Uterus (tissue), 4 donors: Measurements from ENCODE around the gene CYP4F2. TPM values are rescaled to one million over a fixed set of nuclear protein-coding genes. Genes with fewer than 3 reads are reported as not detected.
"Not testable (repeated sequence)": the region's sequence is repeated elsewhere in the genome, so short reads cannot be mapped to it uniquely, and the experiment has no call there.

ENCODE experiments used
- DNase-seq, 2 donors: peaks; one replicate each; pipeline ENCODE4 v3.0.0-alpha.2; 2019 to 2020
- H3K27ac ChIP-seq, 2 donors: fragments of 200-600 bp; sonication (generic); 1 replicate in 1 of 2; 2 replicates in 1 of 2; pipeline ENCODE4 v1.5.1; 2016 to 2018
- H3K27me3 ChIP-seq, 2 donors: fragments of 200-600 bp; sonication (generic); one replicate each; pipeline ENCODE4 v1.5.1; 2018 to 2019; ENCODE audit warnings: control low read depth in 1 of 2
- H3K36me3 ChIP-seq, 2 donors: fragments of 200-600 bp; sonication (generic); one replicate each; pipeline ENCODE4 v1.5.1; 2019; ENCODE audit warnings: control low read depth in 1 of 2
- H3K4me1 ChIP-seq, 2 donors: fragments of 200-600 bp; sonication (generic); one replicate each; pipeline ENCODE4 v1.5.1; 2018 to 2019; ENCODE audit warnings: control low read depth in 1 of 2
- H3K4me3 ChIP-seq, 2 donors: fragments of 200-600 bp; sonication (generic); 1 replicate in 1 of 2; 2 replicates in 1 of 2; pipeline ENCODE4 v1.5.1; 2018 to 2019; ENCODE audit warnings: mild to moderate bottlenecking in 1 of 2
- H3K9me3 ChIP-seq, 2 donors: fragments of 200-600 bp; sonication (generic); one replicate each; pipeline ENCODE4 v1.5.1; 2019; ENCODE audit warnings: control low read depth in 1 of 2
- POLR2A ChIP-seq, 2 donors: fragments of 450-650 bp; IDR thresholded peaks; one replicate each; pipeline ENCODE4 v1.6.1; 2016; ENCODE audit warnings: antibody characterized with exemption in 2 of 2, mild to moderate bottlenecking in 1 of 2, moderate library complexity in 1 of 2
- intact Hi-C: fragments of 100-400 bp; cut with DNase I; formaldehyde crosslinking; loops from one replicate; pipeline ENCODE4 v1.15.1; 2023; ENCODE audit warnings: low total_unique reads
- total RNA-seq, 4 donors: library from RNA; depleted of rRNA in 3 of 4; stranded (reverse); fragments of >200 nt in 3 of 4; gene quantifications; one replicate each; pipeline versions ENCODE4 v1.1.0 to v1.2.4, GENCODE V29; 2014 to 2023
- TF ChIP-seq, protein P1 (sequence below), 4 experiments: fragments of 200-600 bp in 2 of 4; fragments of 450-650 bp in 2 of 4; sonication (generic) in 2 of 4; IDR thresholded peaks; one replicate each; pipeline ENCODE4 v1.5.1; 2016 to 2019; ENCODE audit warnings: antibody characterized with exemption in 4 of 4, mild to moderate bottlenecking in 2 of 4, moderate library complexity in 1 of 4
- donor health status: DM: yes; HTN: yes; CAD: no.

Gene CYP4F2
- total RNA-seq, 4 donors from 2014 or later, result 0.14 TPM; not detected in 3

- Histone ChIP-seq H3K27me3 (no peaks in the 10 kb centered on the region), H3K36me3 (no peaks in the 10 kb centered on the region), H3K9me3 (no peaks in the 10 kb centered on the region), H3K4me1 (no peaks in the 10 kb centered on the region), H3K27ac (no peak overlapping the region), H3K4me3 (no peak overlapping the region)
- intact Hi-C loops, result no loop called here
- DNase-seq, result no peak
- no peak for TF ChIP-seq POLR2A (IDR thresholded peaks at IDR 0.05)
- TF ChIP-seq, protein P1, sequence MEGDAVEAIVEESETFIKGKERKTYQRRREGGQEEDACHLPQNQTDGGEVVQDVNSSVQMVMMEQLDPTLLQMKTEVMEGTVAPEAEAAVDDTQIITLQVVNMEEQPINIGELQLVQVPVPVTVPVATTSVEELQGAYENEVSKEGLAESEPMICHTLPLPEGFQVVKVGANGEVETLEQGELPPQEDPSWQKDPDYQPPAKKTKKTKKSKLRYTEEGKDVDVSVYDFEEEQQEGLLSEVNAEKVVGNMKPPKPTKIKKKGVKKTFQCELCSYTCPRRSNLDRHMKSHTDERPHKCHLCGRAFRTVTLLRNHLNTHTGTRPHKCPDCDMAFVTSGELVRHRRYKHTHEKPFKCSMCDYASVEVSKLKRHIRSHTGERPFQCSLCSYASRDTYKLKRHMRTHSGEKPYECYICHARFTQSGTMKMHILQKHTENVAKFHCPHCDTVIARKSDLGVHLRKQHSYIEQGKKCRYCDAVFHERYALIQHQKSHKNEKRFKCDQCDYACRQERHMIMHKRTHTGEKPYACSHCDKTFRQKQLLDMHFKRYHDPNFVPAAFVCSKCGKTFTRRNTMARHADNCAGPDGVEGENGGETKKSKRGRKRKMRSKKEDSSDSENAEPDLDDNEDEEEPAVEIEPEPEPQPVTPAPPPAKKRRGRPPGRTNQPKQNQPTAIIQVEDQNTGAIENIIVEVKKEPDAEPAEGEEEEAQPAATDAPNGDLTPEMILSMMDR (IDR thresholded peaks at IDR 0.05), result no peak
Observed at GRCh38 chr19:15859187-15859586, 38.7 kb downstream of the CYP4F2 start.

DNA sequence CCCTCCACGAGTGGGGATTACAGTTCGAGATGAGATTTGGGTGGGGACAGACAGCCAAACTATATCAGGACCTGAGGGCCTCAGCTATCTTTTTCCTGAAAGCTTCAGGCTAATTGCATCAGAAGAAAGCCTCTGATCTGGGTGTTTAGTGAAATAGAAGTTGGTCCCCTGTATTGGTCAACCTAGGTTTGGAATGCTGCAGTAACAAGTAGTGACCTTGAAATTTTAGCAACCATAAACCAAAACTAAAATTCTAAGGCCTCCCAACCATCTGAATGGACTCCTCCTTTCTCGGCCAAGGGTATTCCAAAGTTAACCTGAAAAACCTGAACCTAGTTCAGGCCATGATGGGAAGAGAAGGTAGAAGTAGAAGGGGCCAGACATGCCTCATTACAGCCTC lies 47.5 kb downstream of the CYP4F2 start:
- intact Hi-C loops, result no loop called here
- no peak overlapping the region for H3K4me3 ChIP-seq
- H3K36me3 ChIP-seq, result no peaks in the 10 kb centered on the region
- H3K27ac ChIP-seq, result no peak overlapping the region
- no peaks in the 10 kb centered on the region for H3K9me3 ChIP-seq
- no peak for TF ChIP-seq POLR2A (IDR thresholded peaks at IDR 0.05)
- TF ChIP-seq, protein P1 (IDR thresholded peaks at IDR 0.05), result no peak
- H3K4me1 ChIP-seq, result no peaks in the 10 kb centered on the region
- H3K27me3 ChIP-seq, result no peaks in the 10 kb centered on the region
- DNase-seq, result no peak

DNA sequence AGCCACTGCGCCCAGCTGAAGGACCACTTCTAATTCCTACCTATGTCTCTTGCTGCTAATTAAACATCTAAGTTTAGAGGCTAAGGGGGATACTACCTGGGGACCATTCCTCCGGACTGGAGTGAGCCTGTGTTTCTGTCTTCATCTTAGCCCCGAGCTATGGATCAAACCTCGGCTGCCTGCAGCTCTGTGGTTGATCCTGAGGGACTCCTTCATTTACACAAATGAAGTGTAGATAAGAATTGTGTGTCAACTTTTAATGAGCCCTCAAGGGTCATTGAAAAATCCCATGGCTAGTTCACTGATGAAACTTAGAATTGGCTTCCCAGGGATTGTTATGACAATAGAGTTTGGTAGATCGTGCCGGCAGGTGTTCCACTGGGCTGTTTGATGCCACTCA lies 51.0 kb downstream of the CYP4F2 start:
- H3K4me3 ChIP-seq, result no peak overlapping the region
- H3K27ac ChIP-seq, result no peak overlapping the region
- DNase-seq, result no peak
- no peaks in the 10 kb centered on the region for H3K4me1 ChIP-seq
- intact Hi-C loops, result no loop called here
- TF ChIP-seq, protein P1 (IDR thresholded peaks at IDR 0.05), result no peak
- TF ChIP-seq POLR2A (IDR thresholded peaks at IDR 0.05), result no peak
- no peaks in the 10 kb centered on the region for H3K36me3 ChIP-seq
- no peaks in the 10 kb centered on the region for H3K9me3 ChIP-seq
- no peaks in the 10 kb centered on the region for H3K27me3 ChIP-seq

DNA sequence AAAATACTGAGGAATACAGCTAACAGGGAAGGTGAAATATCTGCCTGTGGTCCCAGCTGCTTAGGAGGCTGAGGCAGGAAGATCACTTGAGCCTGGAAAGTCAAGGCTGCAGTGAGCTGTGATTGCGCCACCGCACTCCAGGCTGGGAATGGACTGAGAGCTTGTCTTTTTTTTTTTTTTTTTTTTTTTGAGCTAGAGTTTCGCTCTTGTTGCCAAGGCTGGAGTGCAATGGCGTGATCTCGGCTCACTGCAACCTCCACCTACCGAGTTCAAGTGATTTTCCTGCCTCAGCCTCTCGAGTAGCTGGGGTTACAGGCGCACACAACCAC lies 54.0 kb downstream of the CYP4F2 start:
- intact Hi-C loops, DNase-seq, H3K4me3 ChIP-seq, H3K9me3 ChIP-seq, H3K4me1 ChIP-seq, H3K36me3 ChIP-seq, H3K27ac ChIP-seq, H3K27me3 ChIP-seq: not testable (repeated sequence)

DNA sequence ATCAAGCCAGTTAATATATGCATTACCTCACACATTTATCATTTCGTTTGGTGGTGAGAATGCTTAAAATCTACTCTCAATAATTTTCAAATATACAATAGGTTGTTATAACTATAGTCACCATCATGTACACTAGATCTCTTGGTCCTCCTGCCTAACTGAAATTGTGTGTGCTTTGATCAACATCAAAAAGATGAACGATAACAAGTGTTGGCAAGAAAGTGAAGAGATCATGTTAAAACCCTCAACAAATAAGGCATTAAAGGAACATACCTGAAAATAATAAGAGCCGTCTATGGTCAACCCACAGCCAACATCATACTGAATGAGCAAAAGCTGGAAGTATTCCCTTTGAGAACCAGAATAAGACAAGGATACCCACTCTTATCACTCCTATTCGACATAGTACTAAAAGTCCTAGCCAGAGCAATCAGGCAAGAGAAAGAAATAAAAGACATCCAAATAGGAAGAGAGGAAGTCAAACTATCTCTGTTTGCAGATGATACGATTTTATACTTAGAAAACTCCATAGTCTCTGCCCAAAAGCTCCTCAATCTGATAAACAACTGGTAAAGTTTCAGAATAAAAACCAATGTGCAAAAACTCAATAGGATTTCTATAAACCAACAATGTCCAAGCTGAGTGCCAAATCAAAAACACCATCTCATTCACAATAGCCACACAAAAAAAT lies 54.5 kb downstream of the CYP4F2 start:
- intact Hi-C loops, result no loop called here
- Histone ChIP-seq H3K36me3 (no peaks in the 10 kb centered on the region), H3K4me3 (no peak overlapping the region), H3K27ac (no peak overlapping the region), H3K4me1 (no peaks in the 10 kb centered on the region), H3K27me3 (no peaks in the 10 kb centered on the region), H3K9me3 (no peaks in the 10 kb centered on the region)
- no peak for DNase-seq
- TF ChIP-seq POLR2A (IDR thresholded peaks at IDR 0.05), result no peak
- TF ChIP-seq, protein P1 (IDR thresholded peaks at IDR 0.05), result no peak
